Suprapubic skin (tissue), 4 donors: ENCODE measurements around the gene COPG2. TPM values are rescaled to one million over a fixed set of nuclear protein-coding genes. Genes with fewer than 3 reads are reported as not detected.
"Not testable (repeated sequence)": the region's sequence is repeated elsewhere in the genome, so short reads cannot be mapped to it uniquely, and the experiment has no call there.

Experiments
- DNase-seq, 2 donors: peaks; one replicate each; pipeline ENCODE4 v3.0.0-alpha.2; 2019; ENCODE audit warnings: low spot score in 2 of 2
- H3K27ac ChIP-seq: fragments of 200-600 bp; sonication (generic); one replicate; pipeline ENCODE4 v1.5.1; 2019
- H3K27me3 ChIP-seq: fragments of 200-600 bp; sonication (generic); one replicate; pipeline ENCODE4 v1.5.1; 2019
- H3K36me3 ChIP-seq: fragments of 200-600 bp; sonication (generic); one replicate; pipeline ENCODE4 v1.5.1; 2019
- H3K4me1 ChIP-seq: fragments of 200-600 bp; sonication (generic); one replicate; pipeline ENCODE4 v1.5.1; 2019
- H3K4me3 ChIP-seq: fragments of 200-600 bp; sonication (generic); one replicate; pipeline ENCODE4 v1.5.1; 2019; ENCODE audit warnings: mild to moderate bottlenecking
- H3K9me3 ChIP-seq: fragments of 200-600 bp; sonication (generic); one replicate; pipeline ENCODE4 v1.5.1; 2019
- CTCF ChIP-seq, 2 donors: fragments of 200-600 bp in 1 of 2; fragments of 450-650 bp in 1 of 2; sonication (generic) in 1 of 2; IDR thresholded peaks; one replicate each; pipeline ENCODE4 v1.5.1; 2016 to 2019; ENCODE audit warnings: antibody characterized with exemption in 2 of 2, mild to moderate bottlenecking in 1 of 2, moderate library complexity in 1 of 2
- EP300 ChIP-seq: sonication (generic); formaldehyde crosslinking; IDR thresholded peaks from one replicate; pipeline ENCODE4 v1.6.1; 2017; ENCODE audit warnings: antibody characterized with exemption
- POLR2A ChIP-seq, 2 donors: fragments of 450-650 bp; IDR thresholded peaks; one replicate each; pipeline ENCODE4 v1.6.1; 2017; ENCODE audit warnings: antibody characterized with exemption in 2 of 2, mild to moderate bottlenecking in 2 of 2, moderate library complexity in 2 of 2
- POLR2AphosphoS5 ChIP-seq, 3 donors: sonication (generic); formaldehyde crosslinking; IDR thresholded peaks; one replicate each; pipeline ENCODE4 v1.6.1; 2017; ENCODE audit warnings: antibody characterized with exemption in 3 of 3
- WGBS: methylation state at CpG from one replicate; pipeline ENCODE4 v1.1.5; 2018; 5-methylcytosine and 5-hydroxymethylcytosine counted together
- total RNA-seq, 4 donors: library from RNA; depleted of rRNA; stranded (reverse); fragments of >200 nt; gene quantifications; one replicate each; pipeline ENCODE4 v1.1.0, GENCODE V29; 2016

COPG2 gene
- total RNA-seq, 4 donors from 2014 or later = 17.9 to 24.8 (median 21.0) TPM

- no peak for DNase-seq
- WGBS = 90% methylated on average over 3 of the region's 3 CpGs
- Histone ChIP-seq H3K4me3 (no peak overlapping the region), H3K36me3 (peaks cover 34% of the 10 kb centered on the region), H3K9me3 (no peaks in the 10 kb centered on the region), H3K27me3 (no peaks in the 10 kb centered on the region), H3K4me1 (no peaks in the 10 kb centered on the region), H3K27ac (no peak overlapping the region)
- TF ChIP-seq POLR2A (IDR thresholded peaks at IDR 0.05) (no peak), POLR2AphosphoS5 (IDR thresholded peaks at IDR 0.05) (no peak), CTCF (IDR thresholded peaks at IDR 0.05) (no peak), EP300 (no peak)
These were observed 115.0 kb downstream of the COPG2 start for GRCh38 chr7:130553398-130554029.

GRCh38 chr7:130544356-130544755 lies 124.2 kb downstream of the COPG2 start:
- H3K4me1 ChIP-seq = no peaks in the 10 kb centered on the region
- TF ChIP-seq EP300 = no peak
- no peak for TF ChIP-seq POLR2A (IDR thresholded peaks at IDR 0.05)
- no peak for TF ChIP-seq POLR2AphosphoS5 (IDR thresholded peaks at IDR 0.05)
- TF ChIP-seq CTCF (IDR thresholded peaks at IDR 0.05) = no peak
- no peaks in the 10 kb centered on the region for H3K9me3 ChIP-seq
- H3K27ac ChIP-seq = no peak overlapping the region
- 92% methylated on average over 1 of the region's 1 CpG for WGBS
- no peak overlapping the region for H3K4me3 ChIP-seq
- no peaks in the 10 kb centered on the region for H3K27me3 ChIP-seq
- H3K36me3 ChIP-seq = peaks cover 25% of the 10 kb centered on the region
- no peak for DNase-seq

- peaks cover 25% of the 10 kb centered on the region for H3K36me3 ChIP-seq
- no peak overlapping the region for H3K4me3 ChIP-seq
- no peak for DNase-seq
- H3K27ac ChIP-seq = no peak overlapping the region
- no peaks in the 10 kb centered on the region for H3K9me3 ChIP-seq
- WGBS = 93% methylated on average over 2 of the region's 2 CpGs
- H3K27me3 ChIP-seq = no peaks in the 10 kb centered on the region
- TF ChIP-seq POLR2AphosphoS5 (IDR thresholded peaks at IDR 0.05) (no peak), CTCF (IDR thresholded peaks at IDR 0.05) (no peak), POLR2A (IDR thresholded peaks at IDR 0.05) (no peak), EP300 (no peak)
- no peaks in the 10 kb centered on the region for H3K4me1 ChIP-seq
These were observed 125.0 kb downstream of the COPG2 start for GRCh38 chr7:130543487-130544010.

GRCh38 chr7:130542297-130542696 lies 126.3 kb downstream of the COPG2 start:
- peaks cover 21% of the 10 kb centered on the region for H3K36me3 ChIP-seq
- H3K4me1 ChIP-seq, H3K27me3 ChIP-seq, H3K4me3 ChIP-seq, H3K27ac ChIP-seq, H3K9me3 ChIP-seq, DNase-seq: not testable (repeated sequence)
- 83% methylated on average over 4 of the region's 4 CpGs for WGBS

GRCh38 chr7:130541287-130541686 lies 127.3 kb downstream of the COPG2 start:
- H3K27ac ChIP-seq, H3K9me3 ChIP-seq, H3K4me1 ChIP-seq, H3K27me3 ChIP-seq, H3K4me3 ChIP-seq, DNase-seq: not testable (repeated sequence)
- WGBS = 92% methylated on average over 7 of the region's 7 CpGs
- peaks cover 16% of the 10 kb centered on the region for H3K36me3 ChIP-seq

GRCh38 chr7:130537894-130538293 lies 130.7 kb downstream of the COPG2 start:
- not testable (repeated sequence) for H3K9me3 ChIP-seq, DNase-seq, H3K27me3 ChIP-seq, H3K27ac ChIP-seq, H3K4me3 ChIP-seq, H3K4me1 ChIP-seq
- peaks cover 20% of the 10 kb centered on the region for H3K36me3 ChIP-seq
- 91% methylated on average over 6 of the region's 6 CpGs for WGBS

GRCh38 chr7:130529417-130529816 lies 139.1 kb downstream of the COPG2 start:
- H3K27ac ChIP-seq = no peak overlapping the region
- WGBS = 100% methylated on average over 2 of the region's 2 CpGs
- TF ChIP-seq CTCF (IDR thresholded peaks at IDR 0.05) (no peak), POLR2A (IDR thresholded peaks at IDR 0.05) (no peak), EP300 (no peak), POLR2AphosphoS5 (IDR thresholded peaks at IDR 0.05) (no peak)

GRCh38 chr7:130527752-130528355 lies 140.7 kb downstream of the COPG2 start:
- H3K4me3 ChIP-seq, DNase-seq, H3K27me3 ChIP-seq, H3K27ac ChIP-seq, H3K9me3 ChIP-seq, H3K4me1 ChIP-seq: not testable (repeated sequence)
- H3K36me3 ChIP-seq = peaks cover 37% of the 10 kb centered on the region
- WGBS = 91% methylated on average over 17 of the region's 17 CpGs

More at GRCh38 chr7:130529417-130529816, 139.1 kb downstream of the COPG2 start:
- Histone ChIP-seq H3K4me1 (no peaks in the 10 kb centered on the region), H3K9me3 (no peaks in the 10 kb centered on the region), H3K36me3 (peaks cover 40% of the 10 kb centered on the region), H3K27me3 (no peaks in the 10 kb centered on the region), H3K4me3 (no peak overlapping the region)
- DNase-seq = no peak
